Epithelial cell of proximal tubule (primary cell): Measurements from ENCODE around the gene PLLP. TPM values are rescaled to one million over a fixed set of nuclear protein-coding genes. Genes with fewer than 3 reads are reported as not detected.

Experiments used
- DNase-seq: peaks from one replicate; pipeline ENCODE4 v3.0.0-alpha.2; 2011; ENCODE audit warnings: low read depth
- H3K4me3 ChIP-seq: 2 replicates; pipeline ENCODE4 v1.5.1; 2011; ENCODE audit warnings: low read depth, mild to moderate bottlenecking, low read length
- CTCF ChIP-seq: conservative IDR thresholded peaks from 2 replicates; pipeline ENCODE4 v1.5.1; 2012; ENCODE audit warnings: low read depth, mild to moderate bottlenecking, low read length
- total RNA-seq: library from RNA; depleted of rRNA; stranded (reverse); fragments of >200 nt; gene quantifications from 2 replicates; pipeline ENCODE4 v1.2.3, GENCODE V29; 2015

PLLP gene
- total RNA-seq, 1 donor from 2014 or later = 2.5 TPM

GRCh38 chr16:57261806-57262205, 22.7 kb downstream of the PLLP start:
- no peak overlapping the region for H3K4me3 ChIP-seq
- DNase-seq = no peak
- TF ChIP-seq CTCF = no peak

GRCh38 chr16:57260294-57260929, 24.1 kb downstream of the PLLP start:
- no peak for DNase-seq
- no peak for TF ChIP-seq CTCF
- no peak overlapping the region for H3K4me3 ChIP-seq

- H3K4me3 ChIP-seq = no peak overlapping the region
- TF ChIP-seq CTCF = no peak
- DNase-seq = no peak
These were observed 25.5 kb downstream of the PLLP start for GRCh38 chr16:57258910-57259475.

- DNase-seq = no peak
- no peak for TF ChIP-seq CTCF
- no peak overlapping the region for H3K4me3 ChIP-seq
These were observed 26.1 kb downstream of the PLLP start for GRCh38 chr16:57258226-57258909.

GRCh38 chr16:57257455-57258070, 26.9 kb downstream of the PLLP start:
- no peak for TF ChIP-seq CTCF

GRCh38 chr16:57256601-57257395, 27.7 kb downstream of the PLLP start:
- H3K4me3 ChIP-seq = no peak overlapping the region
- DNase-seq = no peak
- TF ChIP-seq CTCF = no peak

More at GRCh38 chr16:57257455-57258070, 26.9 kb downstream of the PLLP start:
- no peak for DNase-seq
- H3K4me3 ChIP-seq = no peak overlapping the region
